ENCODE results near the gene SDE2.
A peak's percentile ranks its signal among the peaks of the same experiment; 100 is the strongest.
"Not testable (repeated sequence)": the region's sequence is repeated elsewhere in the genome, so short reads cannot be mapped to it uniquely, and the experiment has no call there.

The SDE2 gene

GRCh38 chr1:225973158-225973557 lies 26.0 kb downstream of the SDE2 start:
- DNase-seq, result no peak

GRCh38 chr1:225972344-225973152 lies 26.6 kb downstream of the SDE2 start:
- no peak for DNase-seq

- not testable (repeated sequence) for DNase-seq
Observed at GRCh38 chr1:225970592-225971157, 28.5 kb downstream of the SDE2 start.

GRCh38 chr1:225969751-225970150 lies 29.4 kb downstream of the SDE2 start:
- DNase-seq, result not testable (repeated sequence)

GRCh38 chr1:225965231-225965630 lies 33.9 kb downstream of the SDE2 start:
- DNase-seq, result no peak

- no peak for DNase-seq
Observed at GRCh38 chr1:225963735-225964530, 35.2 kb downstream of the SDE2 start.

- DNase-seq, result peak; percentile 47 to 52
Observed at GRCh38 chr1:225962440-225962975, 36.6 kb downstream of the SDE2 start.

GRCh38 chr1:225961659-225962439 lies 37.3 kb downstream of the SDE2 start:
- no peak for DNase-seq

- DNase-seq, result no peak
Observed at GRCh38 chr1:225958041-225958440, 41.1 kb downstream of the SDE2 start.

- no peak for DNase-seq
Observed at GRCh38 chr1:225954753-225955152, 44.4 kb downstream of the SDE2 start.

- DNase-seq, result no peak
Observed at GRCh38 chr1:225953315-225953714, 45.8 kb downstream of the SDE2 start.

- DNase-seq, result no peak
Observed at GRCh38 chr1:225950905-225951497, 48.1 kb downstream of the SDE2 start.

GRCh38 chr1:225949041-225949440 lies 50.1 kb downstream of the SDE2 start:
- no peak for DNase-seq

GRCh38 chr1:225946803-225947202 lies 52.3 kb downstream of the SDE2 start:
- no peak for DNase-seq

GRCh38 chr1:225946082-225946620 lies 53.0 kb downstream of the SDE2 start:
- no peak for DNase-seq

- no peak for DNase-seq
Observed at GRCh38 chr1:225945564-225945963, 53.6 kb downstream of the SDE2 start.

- peak in 1 of 2 donors; percentile 20 for DNase-seq
Observed at GRCh38 chr1:225944951-225945350, 54.2 kb downstream of the SDE2 start.

- no peak for DNase-seq
Observed at GRCh38 chr1:225944387-225944786, 54.8 kb downstream of the SDE2 start.

GRCh38 chr1:225943582-225943981 lies 55.6 kb downstream of the SDE2 start:
- no peak for DNase-seq

- no peak for DNase-seq
Observed at GRCh38 chr1:225942574-225942973, 56.6 kb downstream of the SDE2 start.

- no peak for DNase-seq
Observed at GRCh38 chr1:225941942-225942222, 57.3 kb downstream of the SDE2 start.

Data from CD4-positive, alpha-beta T cell treated with Interleukin-1 beta for 1 hour (primary cell).